Measurements from ENCODE around the gene PRLHR.
A peak's percentile ranks its signal among the peaks of the same experiment; 100 is the strongest.
"Not testable (repeated sequence)": the region's sequence is repeated elsewhere in the genome, so short reads cannot be mapped to it uniquely, and the experiment has no call there.

The PRLHR gene

DNA sequence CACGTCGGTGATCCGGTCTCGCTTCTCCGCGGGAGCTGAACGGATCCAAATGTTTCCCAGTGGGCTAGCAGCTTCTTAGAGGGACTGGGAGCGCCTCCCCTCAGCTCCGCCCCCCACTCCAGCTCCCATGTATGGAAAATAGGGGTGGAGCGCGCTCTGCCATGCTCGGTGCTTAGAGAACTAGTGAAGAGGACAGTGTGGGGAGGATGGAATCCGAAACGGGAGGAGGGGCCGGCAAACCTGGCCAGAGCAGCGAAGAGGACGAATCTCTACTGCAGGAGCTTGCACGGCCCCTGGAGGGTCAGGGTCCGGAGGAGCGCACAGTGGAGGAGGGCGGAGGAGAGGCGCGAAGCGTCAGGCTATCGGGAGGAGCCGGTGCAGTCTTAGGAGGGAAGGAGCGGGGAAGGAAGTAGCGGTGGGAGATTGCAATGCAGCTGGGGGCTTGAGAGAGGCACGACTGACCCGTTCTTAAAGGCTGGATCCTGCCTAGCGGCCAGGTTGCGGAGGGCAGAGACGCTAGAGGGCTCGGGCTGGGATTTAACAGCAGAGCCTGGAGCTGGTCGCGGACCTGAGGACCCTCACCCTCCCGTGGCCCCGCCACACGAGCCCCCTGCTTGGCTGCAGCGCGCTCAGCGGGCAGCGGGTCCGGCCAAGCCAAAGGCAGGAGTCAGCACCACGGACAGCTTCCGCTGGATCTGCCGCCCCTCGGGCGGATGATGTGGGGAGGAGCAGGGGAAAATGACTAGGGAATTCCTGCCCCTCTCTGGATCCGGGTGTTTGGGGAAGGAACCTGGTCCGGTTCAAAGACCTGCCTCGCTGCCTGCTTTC, at the start of gene PRLHR:
Gene PRLHR (minus strand): TSS at position 51 of the 828 bp plus-strand sequence. CDS start 404 bp downstream, outside the sequence.
- no peak for DNase-seq

DNA sequence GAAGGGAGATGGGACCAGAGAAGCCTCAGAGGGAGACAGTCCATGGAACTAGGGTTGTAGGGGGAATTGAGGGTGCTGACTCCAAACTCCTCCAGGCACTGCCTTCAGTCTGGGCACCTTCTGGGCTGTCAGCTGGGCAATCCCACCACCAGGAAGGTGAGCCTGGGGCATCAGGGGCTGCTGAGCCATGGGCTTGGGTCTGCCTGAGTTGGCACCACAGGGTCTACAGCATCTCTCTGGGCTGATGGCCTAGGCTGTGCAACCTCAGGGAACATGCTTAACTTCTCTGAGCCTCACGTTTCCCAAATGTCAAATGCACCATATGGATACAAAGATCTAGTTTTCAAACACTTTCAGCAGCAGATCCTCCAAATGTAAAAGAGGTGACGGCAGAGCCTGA, 46.8 kb upstream of the PRLHR start:
- DNase-seq: no peak

DNA sequence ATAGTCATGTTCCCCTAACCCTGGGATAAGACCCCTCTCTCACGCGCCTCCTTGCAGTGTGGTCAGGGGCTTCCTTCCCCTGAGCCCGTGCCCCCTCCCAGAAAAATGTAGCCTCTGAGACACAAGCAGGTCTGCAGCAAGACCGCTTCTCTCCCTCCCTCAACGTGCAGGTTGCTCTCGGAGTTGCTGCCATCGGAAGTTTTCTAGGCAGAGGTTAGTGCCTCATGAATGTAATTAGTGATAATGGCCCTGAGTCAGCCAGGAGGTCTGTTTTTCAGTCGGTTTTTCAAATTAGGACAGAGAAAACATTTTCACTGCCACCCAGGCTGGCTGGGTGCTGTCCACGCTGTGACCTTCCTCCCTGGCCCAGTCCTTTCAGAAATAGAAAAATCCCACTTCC, 43.2 kb upstream of the PRLHR start:
- DNase-seq: no peak

GRCh38 chr10:118635674-118636402, 40.4 kb upstream of the PRLHR start:
- no peak for DNase-seq

GRCh38 chr10:118633786-118634185, 38.3 kb upstream of the PRLHR start:
- no peak for DNase-seq

GRCh38 chr10:118629211-118629610, 33.8 kb upstream of the PRLHR start:
- no peak for DNase-seq

DNA sequence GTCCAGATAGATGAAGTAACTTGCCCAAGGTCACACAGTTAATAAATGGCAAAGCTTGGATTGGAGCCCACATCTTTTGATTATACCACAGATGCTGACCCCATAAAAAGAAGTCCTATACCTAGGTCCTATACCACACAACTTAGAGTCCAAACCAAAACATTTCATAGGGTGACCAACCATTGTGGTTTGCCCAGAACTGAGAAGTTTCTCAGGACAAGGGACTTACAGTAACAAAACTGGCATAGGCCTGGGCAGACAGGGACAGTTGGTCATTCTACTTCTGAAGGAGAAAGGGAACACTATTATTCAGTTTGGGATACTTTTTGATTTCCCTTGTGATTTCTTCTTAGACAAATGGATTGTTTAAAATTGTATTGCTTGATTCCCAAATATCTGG, 32.9 kb upstream of the PRLHR start:
- no peak for DNase-seq

- DNase-seq: no peak
Observed at GRCh38 chr10:118626953-118627352, 31.5 kb upstream of the PRLHR start.

DNA sequence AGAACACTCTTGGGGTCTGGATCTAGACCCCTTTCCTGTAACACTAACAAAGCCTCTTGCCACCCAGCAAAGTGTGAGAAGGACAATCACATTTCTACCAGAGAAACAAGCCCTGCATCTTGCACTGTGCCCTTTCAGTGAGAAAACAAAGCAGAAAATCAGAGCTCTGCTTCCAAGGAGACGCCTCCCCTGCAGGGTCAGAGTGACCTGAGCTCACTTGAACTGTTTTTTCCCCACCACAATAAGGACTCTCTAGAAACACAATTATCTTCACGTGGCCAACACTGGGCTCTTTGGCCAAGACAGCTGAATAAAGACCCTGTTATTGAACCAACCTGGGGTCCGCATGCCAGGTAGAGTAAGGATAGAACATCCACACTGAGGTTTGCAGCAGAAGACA, 30.1 kb upstream of the PRLHR start:
- no peak for DNase-seq

GRCh38 chr10:118624747-118625146, 29.3 kb upstream of the PRLHR start:
- DNase-seq: no peak

DNA sequence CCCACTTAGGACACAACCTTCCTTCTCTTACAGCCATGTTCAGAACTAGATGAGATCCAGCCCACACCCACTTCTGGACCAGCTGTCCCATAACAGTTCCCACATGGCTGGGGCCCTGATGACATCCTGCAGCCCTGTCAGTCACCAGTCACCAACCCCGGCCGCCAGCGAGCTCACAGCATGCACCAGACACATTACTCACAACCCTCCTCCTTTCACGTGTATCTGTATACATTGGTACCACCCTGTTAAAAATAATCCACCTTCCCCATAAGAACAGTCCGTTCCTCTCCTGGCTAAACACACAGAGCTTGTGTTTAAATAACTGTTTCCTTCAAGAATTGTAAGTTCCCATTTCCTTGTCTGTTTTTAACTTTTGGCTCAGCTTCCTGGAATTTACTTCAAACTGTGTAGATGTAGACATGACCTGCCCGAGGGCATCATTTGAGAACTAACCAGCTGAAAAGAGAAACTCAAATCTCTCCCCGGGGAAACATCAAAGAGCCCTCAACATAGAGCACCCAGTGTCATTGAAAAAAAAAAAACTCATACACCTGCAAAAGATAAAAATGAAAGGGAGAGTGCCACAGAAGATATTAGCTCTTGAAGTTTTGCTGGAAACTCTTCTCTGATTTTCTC, 26.0 kb upstream of the PRLHR start:
- peak; percentile 7 for DNase-seq

DNA sequence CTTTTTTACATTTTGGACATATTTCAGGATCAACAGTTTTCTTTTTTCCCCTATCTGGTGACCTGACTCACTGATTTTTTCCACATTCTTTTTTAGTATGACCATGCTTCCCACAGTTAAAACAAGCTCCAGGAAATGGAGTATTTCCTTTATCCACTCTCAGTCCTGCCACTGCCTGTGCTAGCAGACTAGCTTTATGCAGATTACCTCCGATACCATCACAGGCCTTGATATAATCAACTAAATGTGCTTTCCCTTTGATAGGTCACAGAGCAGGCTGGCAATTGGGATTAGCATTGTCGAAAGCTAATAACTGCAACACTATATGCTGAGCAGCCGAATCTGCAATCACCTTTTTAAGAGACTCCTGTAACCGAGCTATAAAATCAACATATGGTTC, 18.4 kb upstream of the PRLHR start:
- not testable (repeated sequence) for DNase-seq

GRCh38 chr10:118610577-118610976, 15.1 kb upstream of the PRLHR start:
- no peak for DNase-seq

DNA sequence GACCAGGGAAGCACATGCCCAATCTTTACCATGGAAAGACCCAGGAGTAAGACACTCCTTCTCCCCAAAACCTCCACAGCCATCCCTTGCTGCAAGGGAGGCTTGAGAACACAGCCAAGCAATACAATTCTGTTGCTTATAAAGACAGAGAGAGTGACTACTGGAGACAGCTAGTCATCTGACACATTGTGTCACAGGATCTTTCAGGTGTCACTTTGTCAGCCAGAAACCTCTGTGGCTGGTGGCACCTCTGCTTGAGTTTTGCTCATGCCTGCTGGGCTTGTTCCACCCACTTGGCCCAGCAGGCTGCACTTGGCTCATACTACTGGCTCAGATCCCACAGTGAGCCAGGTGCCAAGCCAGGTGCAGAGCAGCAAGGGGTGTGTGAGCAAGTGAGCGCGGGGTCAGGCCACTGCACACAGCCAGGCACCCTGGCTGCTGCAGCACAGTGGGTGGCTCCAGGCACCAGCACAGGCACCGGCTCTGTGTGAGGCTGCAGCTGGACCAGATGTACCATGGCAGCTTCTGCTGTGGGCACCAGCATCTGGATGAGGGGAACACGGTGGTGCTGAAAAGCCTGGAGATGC, 12.4 kb upstream of the PRLHR start:
- DNase-seq: no peak

- no peak for DNase-seq
Observed at GRCh38 chr10:118605694-118606093, 10.2 kb upstream of the PRLHR start.

DNA sequence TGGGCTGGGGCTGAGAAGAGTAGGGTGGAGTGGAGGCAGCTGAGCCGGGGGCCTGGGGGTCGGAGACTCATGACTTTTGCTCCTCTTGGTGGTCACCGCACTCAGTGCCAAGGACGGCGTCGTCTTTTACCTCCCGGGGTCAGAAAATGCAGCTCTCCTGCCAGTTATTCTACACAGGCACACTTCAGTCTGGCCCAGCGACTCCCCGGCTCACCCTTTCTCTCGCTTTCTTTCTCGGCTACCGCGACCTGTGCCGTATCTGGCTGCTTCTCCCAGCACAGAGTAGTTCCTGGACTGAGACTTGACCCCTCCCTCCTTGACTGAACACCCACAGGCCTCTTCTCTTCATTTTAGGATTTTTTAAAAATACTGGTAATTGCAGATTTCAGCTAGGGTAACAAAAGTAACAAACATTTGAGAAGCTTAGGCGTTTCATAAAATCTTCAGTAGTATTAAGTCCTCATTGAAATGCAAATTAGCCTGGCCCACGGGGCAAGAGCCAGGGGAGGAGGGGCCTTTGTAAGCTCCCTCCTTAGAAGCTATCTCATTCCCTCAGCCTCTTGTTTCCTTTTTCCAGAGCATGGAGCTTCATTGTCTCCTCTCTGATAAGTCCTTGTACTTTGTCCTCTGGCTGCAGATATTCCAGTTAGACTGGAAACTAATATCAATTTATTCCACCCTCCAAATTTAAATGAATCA, 1.1 kb upstream of the PRLHR start:
- DNase-seq: no peak

GRCh38 chr10:118595064-118595420, 406 bp downstream of the PRLHR start:
- DNase-seq: no peak

- peak; percentile 29 for DNase-seq
Observed at GRCh38 chr10:118594392-118595063, 920 bp downstream of the PRLHR start.

- DNase-seq: no peak
Observed at GRCh38 chr10:118592675-118593330, 2.6 kb downstream of the PRLHR start.

- no peak for DNase-seq
Observed at GRCh38 chr10:118590334-118590733, 5.1 kb downstream of the PRLHR start.

- DNase-seq: no peak
Observed at GRCh38 chr10:118587881-118588651, 7.4 kb downstream of the PRLHR start.
